HG03175 (cell line): ENCODE data around the gene SUCLA2.

Experiments used
- ATAC-seq: cut with Tn5 transposase; IDR thresholded peaks from one replicate; pipeline ENCODE4 v1.9.1; 2021; ENCODE audit warnings: mild to moderate bottlenecking, moderate library complexity; ENCODE audit not compliant: unreplicated experiment

Gene SUCLA2

GRCh38 chr13:47904241-47904640, 96.8 kb downstream of the SUCLA2 start:
- ATAC-seq, result no peak

GRCh38 chr13:47903836-47904235, 97.2 kb downstream of the SUCLA2 start:
- ATAC-seq, result no peak

- no peak for ATAC-seq
These were observed 99.6 kb downstream of the SUCLA2 start for GRCh38 chr13:47901441-47901840.

DNA sequence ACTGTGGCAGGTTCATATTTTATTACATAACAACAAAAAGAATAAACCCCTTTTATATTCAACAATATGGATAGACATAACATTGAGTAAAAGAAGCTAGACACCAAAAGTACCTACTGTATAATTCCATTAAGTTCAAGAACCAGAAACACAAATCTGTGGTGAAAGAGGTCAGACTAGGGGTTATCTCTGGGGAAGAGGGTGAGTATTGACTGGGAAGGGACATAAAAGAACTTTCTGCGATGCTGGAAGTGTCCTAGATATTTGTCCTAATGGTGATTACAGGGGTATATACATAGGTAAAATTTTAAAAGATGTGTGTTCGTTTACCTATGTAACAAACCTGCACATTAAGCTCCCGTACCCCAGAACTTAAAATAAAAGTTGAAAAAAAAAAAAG, 103.0 kb downstream of the SUCLA2 start:
- no peak for ATAC-seq

GRCh38 chr13:47897411-47898050, 103.5 kb downstream of the SUCLA2 start:
- ATAC-seq, result no peak

DNA sequence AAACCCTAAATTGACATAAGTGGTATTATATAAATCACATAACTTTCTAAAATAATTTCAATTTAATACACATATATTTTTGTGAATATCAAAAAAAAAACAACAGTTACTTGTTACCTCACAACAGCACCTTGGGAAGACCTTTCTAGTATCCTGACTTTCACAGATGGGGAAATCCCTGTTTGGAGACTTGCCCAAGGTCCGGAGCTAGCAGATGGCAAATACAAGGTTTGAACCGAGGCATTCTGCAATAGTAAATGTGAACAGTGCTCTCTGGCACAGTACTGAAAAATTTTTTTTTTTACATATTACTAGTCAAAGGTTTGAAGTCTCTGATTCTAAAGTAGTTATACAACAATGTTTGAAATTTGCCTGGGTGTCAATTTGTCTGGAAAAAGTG, 104.5 kb downstream of the SUCLA2 start:
- no peak for ATAC-seq

DNA sequence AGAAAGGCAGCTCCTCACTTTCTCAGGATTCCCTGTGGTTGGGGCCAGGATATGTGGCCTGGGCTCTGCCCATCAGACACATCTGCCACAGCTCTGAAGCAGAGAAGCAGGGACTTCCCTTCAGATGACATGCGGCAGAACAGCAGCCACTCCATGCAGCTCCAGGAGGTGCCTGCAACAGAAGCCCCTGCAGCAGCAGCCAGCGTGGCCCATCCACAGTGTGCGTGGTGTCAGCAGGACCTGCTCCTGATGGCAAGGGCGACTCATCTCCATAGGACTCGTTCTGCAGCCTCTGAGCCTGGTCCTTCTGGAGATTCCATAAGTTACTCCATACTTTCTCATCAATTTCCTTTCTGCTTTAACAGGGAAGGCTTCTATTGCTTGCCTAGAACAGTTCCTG, 105.0 kb downstream of the SUCLA2 start:
- ATAC-seq, result no peak

DNA sequence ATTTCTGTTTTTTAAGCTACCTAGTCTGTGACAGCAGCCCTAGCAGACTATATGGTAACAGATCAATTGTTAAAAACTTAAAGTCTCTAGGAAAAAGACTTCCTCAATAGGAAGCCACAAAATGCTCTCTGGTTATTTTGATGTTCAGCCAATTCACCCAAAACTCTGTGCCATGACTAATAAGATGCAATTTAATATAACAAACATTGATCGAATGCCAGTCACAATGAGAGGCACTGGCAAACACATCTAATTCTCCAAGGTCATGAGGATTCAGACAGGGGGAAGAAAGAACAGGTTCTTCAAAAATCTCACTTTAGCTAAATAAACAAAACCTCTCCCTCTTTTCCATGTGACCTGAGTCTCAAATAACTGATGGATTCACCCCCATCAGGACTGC, 107.5 kb downstream of the SUCLA2 start:
- ATAC-seq, result no peak
